GM21528 (cell line): ENCODE data around the gene VAT1L.

ENCODE experiments used
- ATAC-seq: cut with Tn5 transposase; IDR thresholded peaks from one replicate; pipeline ENCODE4 v1.9.1; 2021; ENCODE audit warnings: mild to moderate bottlenecking, moderate library complexity; ENCODE audit not compliant: unreplicated experiment, low FRiP score

The VAT1L gene

GRCh38 chr16:77788181-77789084 is at the start of gene VAT1L:
TSS of gene VAT1L (plus strand) at chr16:77788564. CDS start at chr16:77788683, 119 bp downstream.
- ATAC-seq: no peak

GRCh38 chr16:77738706-77739558 is 49.4 kb upstream of the VAT1L start:
- no peak for ATAC-seq

- no peak for ATAC-seq
Measured at GRCh38 chr16:77739559-77739892, 48.8 kb upstream of the VAT1L start.

GRCh38 chr16:77744141-77744540 is 44.2 kb upstream of the VAT1L start:
- no peak for ATAC-seq

GRCh38 chr16:77745972-77746371 is 42.4 kb upstream of the VAT1L start:
- ATAC-seq: no peak

GRCh38 chr16:77748421-77749005 is 39.9 kb upstream of the VAT1L start:
- ATAC-seq: no peak

- no peak for ATAC-seq
Measured at GRCh38 chr16:77749415-77749814, 38.9 kb upstream of the VAT1L start.

GRCh38 chr16:77758046-77758445 is 30.3 kb upstream of the VAT1L start:
- ATAC-seq: no peak

- ATAC-seq: no peak
Measured at GRCh38 chr16:77758508-77758907, 29.9 kb upstream of the VAT1L start.

- no peak for ATAC-seq
Measured at GRCh38 chr16:77759201-77759600, 29.2 kb upstream of the VAT1L start.

- ATAC-seq: no peak
Measured at GRCh38 chr16:77759821-77760220, 28.5 kb upstream of the VAT1L start.

GRCh38 chr16:77760800-77761199 is 27.6 kb upstream of the VAT1L start:
- no peak for ATAC-seq

GRCh38 chr16:77761204-77761603 is 27.2 kb upstream of the VAT1L start:
- ATAC-seq: no peak

GRCh38 chr16:77762262-77762661 is 26.1 kb upstream of the VAT1L start:
- ATAC-seq: no peak

- ATAC-seq: no peak
Measured at GRCh38 chr16:77763994-77764393, 24.4 kb upstream of the VAT1L start.

GRCh38 chr16:77767211-77767610 is 21.2 kb upstream of the VAT1L start:
- no peak for ATAC-seq

- ATAC-seq: no peak
Measured at GRCh38 chr16:77767826-77768225, 20.5 kb upstream of the VAT1L start.

- ATAC-seq: no peak
Measured at GRCh38 chr16:77775911-77776909, 12.2 kb upstream of the VAT1L start.

- no peak for ATAC-seq
Measured at GRCh38 chr16:77777745-77778144, 10.6 kb upstream of the VAT1L start.

- ATAC-seq: no peak
Measured at GRCh38 chr16:77780378-77780837, 8.0 kb upstream of the VAT1L start.
